Heart left ventricle (tissue), 16 donors: Measurements from ENCODE around the gene PGC. TPM values are rescaled to one million over a fixed set of nuclear protein-coding genes. Genes with fewer than 3 reads are reported as not detected.

ENCODE experiments used
- ATAC-seq, 4 donors: fragments of 200-7000 bp; cut with Tn5 transposase; one replicate each; pipeline ENCODE4 v1.9.1; 2020 to 2022; ENCODE audit warnings: moderate library complexity in 4 of 4, mild to moderate bottlenecking in 3 of 4, moderate number of reproducible peaks in 1 of 4
- DNase-seq, 5 donors: peaks; one replicate each; pipeline ENCODE4 v3.0.0-alpha.2; 2020
- H3K27ac ChIP-seq, 12 donors: fragments of 200-600 bp; sonication (generic) in 4 of 12; one replicate each; pipeline versions ENCODE4 v1.5.0 to v1.8.0; 2016 to 2022; ENCODE audit warnings: mild to moderate bottlenecking in 2 of 12
- H3K27me3 ChIP-seq, 9 donors: fragments of 200-600 bp; sonication (generic) in 2 of 9; one replicate each; pipeline versions ENCODE4 v1.5.1 to v1.8.0; 2016 to 2022; ENCODE audit warnings: mild to moderate bottlenecking in 3 of 9
- H3K36me3 ChIP-seq, 9 donors: fragments of 200-600 bp; sonication (generic) in 2 of 9; one replicate each; pipeline versions ENCODE4 v1.5.0 to v1.8.0; 2018 to 2022; ENCODE audit warnings: mild to moderate bottlenecking in 2 of 9
- H3K4me1 ChIP-seq, 12 donors: fragments of 200-600 bp; sonication (generic) in 4 of 12; one replicate each; pipeline versions ENCODE4 v1.5.0 to v1.8.0; 2016 to 2022; ENCODE audit warnings: mild to moderate bottlenecking in 3 of 12
- H3K4me3 ChIP-seq, 12 donors: fragments of 200-600 bp; sonication (generic) in 4 of 12; one replicate each; pipeline versions ENCODE4 v1.5.0 to v1.8.0; 2017 to 2022; ENCODE audit warnings: mild to moderate bottlenecking in 9 of 12, moderate library complexity in 4 of 12
- H3K9me3 ChIP-seq, 12 donors: fragments of 200-600 bp; sonication (generic) in 4 of 12; one replicate each; pipeline versions ENCODE4 v1.5.0 to v1.8.0; 2016 to 2022; ENCODE audit warnings: mild to moderate bottlenecking in 1 of 12
- POLR2A ChIP-seq, 2 donors: fragments of 450-650 bp; IDR thresholded peaks; one replicate each; pipeline ENCODE4 v1.6.1; 2017; ENCODE audit warnings: antibody characterized with exemption in 2 of 2, mild to moderate bottlenecking in 2 of 2, moderate library complexity in 2 of 2
- WGBS, 4 donors: extraction: QIAGEN DNeasy Blood & Tissue Kit in 2 of 4; methylation state at CpG; one replicate each; pipeline versions ENCODE4 v1.1.5 to v1.1.7; 2013 to 2018; 5-methylcytosine and 5-hydroxymethylcytosine counted together
- intact Hi-C, 10 donors: fragments of 100-400 bp; cut with DNase I; formaldehyde crosslinking; loops; one replicate each; pipeline versions ENCODE4 v1.11.1 to v1.14.2; 2022
- polyA plus RNA-seq, 2 donors: library from polyadenylated mRNA; stranded (reverse); fragments of 200-250 nt; gene quantifications; one replicate each; pipeline ENCODE4 v1.2.3, GENCODE V29; 2013
- total RNA-seq, 9 donors: library from RNA; depleted of rRNA in 2 of 9; stranded (reverse); fragments of >200 nt in 2 of 9; fragmentation: NEBNext Ultra II Directional in 3 of 9; extraction: Animal tissue kit (Norgen Biotek cat#: 25700) in 3 of 9; gene quantifications; one replicate each; pipeline versions ENCODE4 v1.1.0 to v1.2.4, GENCODE V29; 2016 to 2023
- TF ChIP-seq, protein P1 (sequence below), 12 donors: fragments of 200-600 bp; sonication (generic) in 4 of 12; IDR thresholded peaks; one replicate each; pipeline versions ENCODE4 v1.5.0 to v1.8.0; 2018 to 2022; ENCODE audit warnings: antibody characterized with exemption in 12 of 12, mild to moderate bottlenecking in 5 of 12
- donor health status: ischemic (EF 13 %, LVEDD 7.1; RV severe dilation, severe dysfunction).
- donor health status: healthy with polysubstance abuse.
- donor health status: DM: no; HTN: yes; CAD: no.
- donor health status: DM: no; HTN: no; CAD: no.
- donor health status: ischemic (EF 25% LVEDD 6.9; RV normal size, moderate dysfunction).
- donor health status: ischemic (EF 25% LVEDD 5.7; RV mildly dilated, moderate dysfunction).
- donor health status: healthy.
- donor health status: DM: yes; HTN: yes; CAD: no.
- donor health status: ischemic (EF 35%, LVEDD 5.7; RV mildly dilated, moderate dysfunction).
- donor health status: nonischemic (EF 11% LVEDD 7.7; RV severe dilation, severe dysfunction).
- donor health status: DM: yes; HTN: yes; CAD: no.
- donor health status: PGD.
- donor health status: ischemic (EF 29% LVEDD 5.4; RV normal size, mild dysfunction).
- donor health status: nonischemic (EF 23%, LVEDD 6.1; RV moderate dilation, normal function).

PGC gene
- total and polyA plus RNA-seq, 11 donors, result 1.1 TPM; not detected in 10

DNA sequence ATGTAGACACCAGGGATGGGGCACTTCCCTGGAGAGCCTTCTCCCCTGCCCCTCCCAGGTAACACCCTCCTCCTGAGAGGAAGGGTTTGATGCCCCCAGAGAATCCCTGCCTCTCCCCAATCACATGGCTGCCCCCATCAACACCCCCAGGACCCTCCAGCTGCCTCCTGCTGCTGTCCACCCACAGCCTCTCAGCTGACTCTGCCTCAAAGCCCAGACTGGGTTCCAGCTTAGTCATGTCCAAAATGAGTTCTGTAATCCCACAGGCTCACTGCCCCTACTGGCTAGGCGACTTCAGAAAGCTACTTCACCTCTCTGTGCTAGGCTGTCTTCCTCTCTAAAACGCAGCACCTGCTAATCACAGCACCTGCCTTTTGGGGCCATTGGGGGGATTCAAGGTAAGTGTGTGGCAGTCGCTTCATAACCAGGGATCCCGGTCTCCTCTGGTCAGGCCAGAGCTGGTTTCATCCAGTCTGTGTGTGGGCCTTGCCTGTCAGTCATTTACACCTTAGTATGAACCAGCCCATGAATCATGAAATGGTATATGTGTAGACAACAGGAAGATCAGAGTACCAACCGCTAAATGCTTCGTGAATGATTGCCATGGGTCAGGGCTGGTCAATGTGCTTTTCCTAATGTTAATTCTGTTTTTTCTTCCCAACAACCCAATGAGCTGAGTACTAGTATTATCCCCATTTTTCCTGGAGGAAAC, 52.2 kb downstream of the PGC start:
- peaks cover 0 to 49% (median 32%) of the 10 kb centered on the region in 12 donors for H3K4me1 ChIP-seq
- H3K27ac ChIP-seq, result no peak overlapping the region
- peaks cover 0 to 26% (median 11%) of the 10 kb centered on the region in 9 donors for H3K36me3 ChIP-seq
- no peak overlapping the region for H3K4me3 ChIP-seq
- TF ChIP-seq, protein P1, sequence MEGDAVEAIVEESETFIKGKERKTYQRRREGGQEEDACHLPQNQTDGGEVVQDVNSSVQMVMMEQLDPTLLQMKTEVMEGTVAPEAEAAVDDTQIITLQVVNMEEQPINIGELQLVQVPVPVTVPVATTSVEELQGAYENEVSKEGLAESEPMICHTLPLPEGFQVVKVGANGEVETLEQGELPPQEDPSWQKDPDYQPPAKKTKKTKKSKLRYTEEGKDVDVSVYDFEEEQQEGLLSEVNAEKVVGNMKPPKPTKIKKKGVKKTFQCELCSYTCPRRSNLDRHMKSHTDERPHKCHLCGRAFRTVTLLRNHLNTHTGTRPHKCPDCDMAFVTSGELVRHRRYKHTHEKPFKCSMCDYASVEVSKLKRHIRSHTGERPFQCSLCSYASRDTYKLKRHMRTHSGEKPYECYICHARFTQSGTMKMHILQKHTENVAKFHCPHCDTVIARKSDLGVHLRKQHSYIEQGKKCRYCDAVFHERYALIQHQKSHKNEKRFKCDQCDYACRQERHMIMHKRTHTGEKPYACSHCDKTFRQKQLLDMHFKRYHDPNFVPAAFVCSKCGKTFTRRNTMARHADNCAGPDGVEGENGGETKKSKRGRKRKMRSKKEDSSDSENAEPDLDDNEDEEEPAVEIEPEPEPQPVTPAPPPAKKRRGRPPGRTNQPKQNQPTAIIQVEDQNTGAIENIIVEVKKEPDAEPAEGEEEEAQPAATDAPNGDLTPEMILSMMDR (IDR thresholded peaks at IDR 0.05), result no peak
- TF ChIP-seq POLR2A (IDR thresholded peaks at IDR 0.05), result no peak
- intact Hi-C loops, result loop anchor here in 2 of 10 donors (5.0 to 10.0 kb wide), 2 partner anchors 80 to 82 kb away; partner anchors contain the start of gene FRS3 (in 2 of the 2)
- H3K9me3 ChIP-seq, result no peaks in the 10 kb centered on the region
- 79 to 98% (median 93%) methylated on average over 4 to 6 of the region's 6 CpGs for WGBS, 4 donors
- no peaks in the 10 kb centered on the region for H3K27me3 ChIP-seq
- ATAC-seq, result peak in 1 of 4 donors; percentile 19
- DNase-seq, result peak in 1 of 5 donors; percentile 44

DNA sequence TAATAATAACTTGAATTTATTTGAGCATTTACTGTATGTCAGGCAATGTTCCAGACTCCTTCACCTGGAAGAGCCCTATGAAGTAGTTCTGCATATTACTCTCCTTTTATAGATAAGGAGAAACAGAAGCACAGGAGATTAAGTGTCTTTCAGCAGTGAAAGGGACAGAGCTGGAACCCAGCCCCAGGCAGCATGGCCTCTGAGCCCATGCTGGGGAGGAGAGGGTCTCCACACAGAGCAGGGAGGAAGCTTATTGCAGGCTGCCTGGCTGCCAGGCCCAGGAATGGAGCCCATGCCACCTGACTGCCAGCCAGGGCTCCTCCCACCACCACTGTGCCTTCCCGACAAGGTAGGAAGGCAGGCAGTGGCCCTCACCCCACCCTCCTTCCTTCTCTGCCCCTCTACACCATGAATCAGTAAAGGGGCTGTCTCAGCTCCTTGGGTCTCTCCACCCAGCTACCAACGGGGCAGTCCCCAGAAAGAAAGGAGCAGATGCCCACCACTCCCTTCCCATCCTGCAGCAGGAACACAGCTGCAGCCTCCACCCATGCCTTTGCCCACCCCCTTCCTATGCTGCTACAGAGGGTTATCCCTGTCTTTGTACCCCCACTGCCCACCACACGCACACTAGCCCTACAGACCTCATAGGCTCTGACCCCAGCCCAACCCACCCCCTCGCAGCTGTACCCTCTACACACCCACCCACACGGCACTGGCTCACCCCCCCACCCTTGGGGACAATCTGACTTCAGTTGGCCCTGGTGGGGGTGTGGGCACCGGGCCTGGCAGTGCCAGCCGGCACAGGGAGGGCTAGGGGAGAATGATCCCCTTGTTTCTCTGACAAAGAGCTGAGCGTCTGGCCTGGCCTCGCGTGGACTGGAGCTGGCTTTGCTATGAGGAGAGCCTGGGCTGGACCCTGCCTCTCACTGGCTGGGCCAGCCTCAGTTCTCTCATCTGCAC, 53.6 kb downstream of the PGC start:
- Histone ChIP-seq H3K36me3 (peaks cover 0 to 38% (median 20%) of the 10 kb centered on the region in 9 donors), H3K27me3 (no peaks in the 10 kb centered on the region), H3K27ac (peak overlapping the region in 2 of 12 donors; percentile 6 to 22), H3K4me1 (peaks cover 0 to 50% (median 23%) of the 10 kb centered on the region in 12 donors), H3K4me3 (no peak overlapping the region), H3K9me3 (no peaks in the 10 kb centered on the region)
- DNase-seq (peak in 1 of 5 donors; percentile 47), ATAC-seq (peak; percentile 23 to 58 (median 45))
- intact Hi-C loops, result loop anchor here in 2 of 10 donors (5.0 to 10.0 kb wide), 2 partner anchors 81 to 84 kb away; partner anchors contain the start of gene FRS3 (in 2 of the 2)
- TF ChIP-seq, protein P1 (IDR thresholded peaks at IDR 0.05), result no peak
- TF ChIP-seq POLR2A (IDR thresholded peaks at IDR 0.05), result no peak
- WGBS, 4 donors, result 65 to 75% (median 73%) methylated on average over 5 to 10 of the region's 10 CpGs

DNA sequence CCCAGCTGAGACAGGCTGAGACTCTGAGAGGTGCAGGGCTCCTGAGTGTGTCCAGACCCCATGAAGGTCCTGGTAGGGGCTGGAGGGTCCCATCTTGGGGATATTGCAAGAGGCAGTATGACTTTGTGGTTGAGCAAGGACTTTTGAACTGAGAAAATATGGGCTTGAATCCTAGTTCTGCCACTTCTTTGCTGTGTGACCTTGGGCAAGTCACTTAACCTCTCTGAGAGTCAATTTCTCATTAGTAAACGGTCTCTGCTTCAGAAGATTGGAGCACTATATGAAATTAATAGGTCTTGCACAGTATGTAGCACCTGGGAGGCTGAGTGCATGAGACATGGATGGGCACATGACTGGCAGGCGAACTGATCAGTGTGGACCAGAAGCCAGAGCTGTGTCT, 54.5 kb downstream of the PGC start:
- TF ChIP-seq POLR2A (IDR thresholded peaks at IDR 0.05), result no peak
- TF ChIP-seq, protein P1 (IDR thresholded peaks at IDR 0.05), result no peak
- WGBS, 4 donors, result 92 to 100% (median 96%) methylated on average over 2 of the region's 2 CpGs
- Histone ChIP-seq H3K27ac (no peak overlapping the region), H3K4me1 (peaks cover 0 to 50% (median 15%) of the 10 kb centered on the region in 12 donors), H3K4me3 (no peak overlapping the region), H3K27me3 (no peaks in the 10 kb centered on the region), H3K36me3 (peaks cover 0 to 39% (median 26%) of the 10 kb centered on the region in 9 donors), H3K9me3 (no peaks in the 10 kb centered on the region)
- DNase-seq (no peak), ATAC-seq (no peak)
- intact Hi-C loops, result loop anchor here in 2 of 10 donors (5.0 to 10.0 kb wide), 2 partner anchors 82 to 85 kb away; partner anchors contain the start of gene FRS3 (in 2 of the 2)
